HG02870 (cell line): ENCODE data around the gene C1QTNF9.
"Not testable (repeated sequence)": the region's sequence is repeated elsewhere in the genome, so short reads cannot be mapped to it uniquely, and the experiment has no call there.

Source experiments
- ATAC-seq: cut with Tn5 transposase; IDR thresholded peaks from one replicate; pipeline ENCODE4 v1.9.1; 2021; ENCODE audit warnings: mild to moderate bottlenecking, moderate library complexity; ENCODE audit not compliant: unreplicated experiment

The C1QTNF9 gene

DNA sequence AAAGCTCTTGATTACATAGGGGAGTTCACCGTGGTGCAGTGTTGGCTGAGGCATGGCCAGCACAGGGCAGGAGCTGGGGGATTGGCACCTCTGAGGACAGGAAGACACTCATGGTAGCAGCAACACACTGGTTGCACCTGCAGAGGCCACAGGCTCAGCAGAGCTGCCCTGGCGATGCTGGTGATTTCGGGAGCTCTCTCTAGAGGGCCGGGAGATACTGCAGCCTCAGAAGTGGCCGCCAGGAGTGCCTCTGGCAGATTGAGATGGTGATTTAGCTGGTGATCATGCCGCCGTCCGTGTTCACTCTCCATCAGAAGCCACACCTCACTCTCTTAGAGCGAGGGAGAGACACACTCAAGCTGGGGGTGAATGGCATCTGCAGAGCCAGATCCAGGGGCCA is 49.9 kb downstream of the C1QTNF9 start:
- ATAC-seq: not testable (repeated sequence)

DNA sequence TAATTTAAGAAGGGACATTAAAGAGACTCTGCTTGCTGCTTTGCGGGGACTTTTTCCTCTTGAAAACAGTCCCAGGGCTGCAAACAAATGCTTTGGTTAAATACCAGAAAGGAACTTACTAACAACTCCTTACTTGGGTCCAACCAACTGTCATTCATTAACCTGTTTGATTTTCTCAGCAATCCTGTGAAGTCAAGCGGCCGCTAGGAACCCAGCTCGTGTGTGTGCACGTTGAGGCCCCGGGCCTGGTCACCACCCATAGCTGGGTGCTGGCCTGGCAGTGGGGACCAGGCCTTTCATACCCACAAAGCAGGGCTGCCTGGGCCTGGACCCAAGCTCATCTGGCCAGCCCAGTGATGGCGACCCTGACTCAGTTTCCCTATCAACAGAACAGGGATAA is 50.7 kb downstream of the C1QTNF9 start:
- no peak for ATAC-seq

DNA sequence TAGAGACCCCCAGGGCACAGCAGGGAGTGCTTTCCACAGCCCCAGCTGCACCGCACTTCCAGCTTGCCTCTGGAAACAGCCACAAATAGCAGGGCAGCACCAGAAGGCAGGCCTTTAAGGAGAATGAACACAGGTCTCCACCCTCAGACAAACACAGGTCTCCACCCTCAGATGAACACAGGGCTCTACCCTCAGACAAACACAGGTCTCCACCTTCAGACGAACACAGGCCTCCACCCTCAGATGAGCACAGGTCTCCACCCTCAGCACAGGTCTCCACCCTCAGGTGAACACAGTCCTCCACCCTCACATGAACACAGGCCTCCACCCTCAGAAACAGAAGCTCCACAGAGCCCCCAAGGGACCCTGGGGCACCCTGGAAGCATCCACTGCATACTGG is 51.7 kb downstream of the C1QTNF9 start:
- no peak for ATAC-seq

DNA sequence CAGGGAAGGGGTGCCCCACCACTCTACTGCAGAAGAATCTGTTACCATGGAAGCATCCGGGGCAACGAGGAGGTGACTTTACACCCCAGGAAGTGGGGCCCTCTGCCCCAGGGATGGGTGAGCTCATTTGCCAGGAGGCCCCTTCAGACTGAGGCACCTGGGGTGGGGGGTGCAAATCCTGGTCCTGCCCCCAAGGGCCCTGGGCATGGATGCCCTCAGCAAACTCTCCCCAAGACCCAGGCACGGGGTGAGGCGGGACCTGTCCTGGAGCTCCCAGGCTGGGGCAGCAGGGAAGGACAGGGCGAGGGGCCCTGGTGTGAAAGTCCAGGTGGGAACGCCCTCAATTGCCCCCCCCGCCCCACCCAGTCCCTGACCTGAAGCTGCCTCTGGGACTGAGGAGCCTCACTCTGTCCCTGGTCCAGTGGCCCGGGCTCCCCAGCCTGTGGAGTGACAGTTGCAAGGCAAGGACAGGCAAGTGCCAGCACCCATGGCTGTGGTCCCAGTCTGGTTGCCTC is 52.5 kb downstream of the C1QTNF9 start:
- no peak for ATAC-seq

DNA sequence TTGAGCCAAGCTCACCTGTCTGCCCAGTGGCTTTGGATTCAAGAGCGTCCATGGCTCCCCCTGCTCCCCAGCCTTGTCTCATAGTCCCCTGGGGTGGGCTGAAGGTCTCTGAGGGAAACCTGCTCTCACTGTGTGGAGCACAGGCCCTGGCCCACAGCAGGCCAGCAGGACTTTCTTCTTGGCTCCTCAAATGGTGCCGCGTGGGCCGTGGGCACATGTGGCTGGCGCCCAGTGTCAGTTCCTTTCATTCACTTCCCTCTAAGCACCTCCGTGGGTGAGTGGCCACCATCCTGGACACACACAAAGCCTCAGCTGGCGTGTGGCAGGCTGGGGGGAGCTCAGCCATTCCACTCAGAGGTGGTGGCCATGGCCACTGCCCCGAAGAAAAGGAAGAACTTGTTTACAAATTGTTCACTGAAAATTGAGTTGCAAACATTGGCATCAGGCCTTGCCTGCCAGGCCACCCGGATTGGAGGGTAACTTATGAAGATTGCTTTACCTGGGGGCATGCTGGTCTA is 53.1 kb downstream of the C1QTNF9 start:
- ATAC-seq: no peak

DNA sequence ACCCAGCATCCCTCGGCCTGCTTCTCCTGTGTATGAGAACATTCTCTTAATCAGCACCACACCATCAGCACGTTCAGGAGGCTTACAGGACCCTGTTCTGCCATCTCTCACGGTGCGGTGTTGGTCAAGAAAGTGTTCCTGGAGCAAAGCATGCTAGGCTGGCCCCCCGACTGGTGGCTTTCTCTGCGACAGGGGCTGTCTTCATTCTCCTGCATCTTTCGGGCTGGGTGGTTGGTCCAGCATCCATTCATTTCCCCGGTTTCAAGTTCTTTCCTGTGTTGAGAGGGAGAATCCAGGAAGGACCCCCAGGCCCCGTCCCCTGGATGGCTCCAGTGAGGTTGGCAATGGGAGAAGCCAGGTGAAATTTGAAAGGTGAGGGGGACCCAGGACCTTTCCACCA is 55.8 kb downstream of the C1QTNF9 start:
- ATAC-seq: no peak

DNA sequence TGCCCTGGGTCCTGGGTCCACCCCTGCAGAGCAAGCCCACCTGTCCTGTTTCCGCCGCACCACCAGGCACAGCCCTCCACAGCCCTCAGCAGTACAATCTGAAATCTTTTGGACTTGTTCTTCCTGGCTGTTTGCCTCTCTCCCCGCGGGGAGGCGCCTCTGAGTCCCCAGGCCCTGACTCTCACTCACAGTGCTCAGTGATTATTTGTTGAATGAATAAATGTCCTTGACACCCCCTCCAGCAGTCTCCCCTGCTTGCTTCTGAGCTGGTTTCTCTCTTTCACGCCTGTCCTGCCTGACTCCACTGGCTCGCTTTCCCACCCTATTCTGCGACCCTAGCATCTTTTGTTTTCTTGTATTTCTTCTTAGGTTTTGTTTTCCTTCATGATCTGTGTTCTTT is 56.9 kb downstream of the C1QTNF9 start:
- ATAC-seq: not testable (repeated sequence)

DNA sequence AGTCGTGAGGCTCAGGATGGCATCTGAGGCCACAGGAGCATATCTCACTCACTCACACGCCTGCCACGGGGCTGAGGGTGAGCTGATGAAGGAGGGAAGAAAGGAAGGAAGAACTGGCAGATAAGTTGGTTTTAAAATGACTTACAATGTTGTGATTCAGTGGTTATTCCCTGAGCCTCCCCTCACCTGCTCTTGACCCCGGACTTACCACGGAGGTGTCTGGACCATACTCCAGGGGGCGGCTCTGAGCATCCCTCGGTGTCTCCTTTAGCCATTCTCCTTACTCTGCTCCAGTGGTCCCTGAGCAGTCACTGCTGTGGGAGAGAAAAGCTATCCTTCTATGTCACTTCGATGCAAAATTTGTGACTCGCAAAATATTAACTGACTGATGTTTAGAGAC is 61.9 kb downstream of the C1QTNF9 start:
- not testable (repeated sequence) for ATAC-seq
